Naive thymus-derived CD8-positive, alpha-beta T cell (primary cell): Measurements from ENCODE around the gene OR6P1. TPM values are rescaled to one million over a fixed set of nuclear protein-coding genes. Genes with fewer than 3 reads are reported as not detected.

Source experiments
- ATAC-seq, 2 donors: fragments of 150-1000 bp; cut with Tn5 transposase in 1 of 2; sonication (Bioruptor Pico), chemical (Tn5 transposase) in 1 of 2; 1 replicate in 1 of 2; 2 replicates in 1 of 2; pipeline ENCODE4 v1.10.0; 2021; ENCODE audit warnings: mild to moderate bottlenecking in 2 of 2, moderate library complexity in 2 of 2
- POLR2A ChIA-PET: fragments of 350-600 bp; sonication (Branson Sonifier 250); formaldehyde crosslinking; loops from one replicate; lab custom pipeline; 2021; ENCODE audit warnings: antibody characterized with exemption; lab: Charles Lee
- DNase-seq, 10 donors: peaks; one replicate each; pipeline versions ENCODE4 v3.0.0 to v3.0.0-alpha.2; 2020 to 2022
- H3K27ac Mint-ChIP-seq, 10 donors: one replicate each; pipeline ENCODE4 v1.8.0; 2020 to 2022; ENCODE audit warnings: mild to moderate bottlenecking in 10 of 10, mixed read lengths in 10 of 10, moderate library complexity in 4 of 10, inconsistent platforms in 1 of 10
- H3K27me3 Mint-ChIP-seq, 5 donors: one replicate each; pipeline ENCODE4 v1.8.0; 2021 to 2022; ENCODE audit warnings: mixed read lengths in 5 of 5
- H3K36me3 Mint-ChIP-seq, 3 donors: one replicate each; pipeline ENCODE4 v1.8.0; 2020 to 2022; ENCODE audit warnings: mixed read lengths in 3 of 3, mild to moderate bottlenecking in 2 of 3, inconsistent platforms in 1 of 3
- H3K4me1 Mint-ChIP-seq, 4 donors: one replicate each; pipeline ENCODE4 v1.8.0; 2021 to 2022; ENCODE audit warnings: mixed read lengths in 4 of 4
- H3K4me3 Mint-ChIP-seq, 10 donors: one replicate each; pipeline ENCODE4 v1.8.0; 2020 to 2022; ENCODE audit warnings: mild to moderate bottlenecking in 10 of 10, mixed read lengths in 10 of 10, moderate library complexity in 6 of 10, inconsistent platforms in 1 of 10
- H3K9me3 Mint-ChIP-seq, 9 donors: one replicate each; pipeline ENCODE4 v1.8.0; 2020 to 2022; ENCODE audit warnings: mixed read lengths in 9 of 9, mild to moderate bottlenecking in 3 of 9, inconsistent platforms in 1 of 9, moderate library complexity in 1 of 9
- polyA plus RNA-seq, 3 donors: library from polyadenylated mRNA; unstranded; fragments of 300-500 nt; fragmentation: Illumina TruSeq; gene quantifications; one replicate each; pipeline ENCODE4 v1.2.3, GENCODE V29; 2021
- total RNA-seq, 8 experiments: library from RNA in 2 of 8; stranded (reverse) in 2 of 8; gene quantifications; one replicate each; pipeline ENCODE4 v1.2.3 and lab custom pipeline; 2021 to 2026

Gene OR6P1
- total RNA-seq, result not detected
- polyA plus RNA-seq, result not detected
- total RNA-seq (lab: John Stamatoyannopoulos, UW), result 0 reads per million in 6 experiments

- peak within 1 kb of the TSS in 1 of 10 donors; percentile 57 for H3K27ac Mint-ChIP-seq
Observed at GRCh38 chr1:158570480-158570879, at the start of gene OR6P1. OR6P1 (minus strand) TSS chr1:158570580; CDS start chr1:158563604, 6,976 bp downstream.

GRCh38 chr1:158613764-158614163, 43.4 kb upstream of the OR6P1 start:
- H3K27ac Mint-ChIP-seq, result no peak overlapping the region
- peaks cover 0 to 11% (median 3%) of the 10 kb centered on the region in 5 donors for H3K27me3 Mint-ChIP-seq
- ATAC-seq (no peak), DNase-seq (no peak)
- no peaks in the 10 kb centered on the region for H3K4me1 Mint-ChIP-seq
- H3K4me3 Mint-ChIP-seq, result no peak overlapping the region
- POLR2A ChIA-PET, result no interaction called here
- no peaks in the 10 kb centered on the region for H3K36me3 Mint-ChIP-seq
- H3K9me3 Mint-ChIP-seq, result no peaks in the 10 kb centered on the region

More at GRCh38 chr1:158570480-158570879, at the start of gene OR6P1:
- POLR2A ChIA-PET, result no interaction called here
- H3K36me3 Mint-ChIP-seq, result no peaks in the 10 kb centered on the region
- H3K9me3 Mint-ChIP-seq, result peaks cover 0 to 3% (median 0%) of the 10 kb centered on the region in 9 donors
- DNase-seq (no peak), ATAC-seq (no peak)
- H3K4me3 Mint-ChIP-seq, result no peak within 1 kb of the TSS
- no peaks in the 10 kb centered on the region for H3K4me1 Mint-ChIP-seq
- H3K27me3 Mint-ChIP-seq, result peaks cover 2 to 13% (median 7%) of the 10 kb centered on the region in 5 donors

DNA sequence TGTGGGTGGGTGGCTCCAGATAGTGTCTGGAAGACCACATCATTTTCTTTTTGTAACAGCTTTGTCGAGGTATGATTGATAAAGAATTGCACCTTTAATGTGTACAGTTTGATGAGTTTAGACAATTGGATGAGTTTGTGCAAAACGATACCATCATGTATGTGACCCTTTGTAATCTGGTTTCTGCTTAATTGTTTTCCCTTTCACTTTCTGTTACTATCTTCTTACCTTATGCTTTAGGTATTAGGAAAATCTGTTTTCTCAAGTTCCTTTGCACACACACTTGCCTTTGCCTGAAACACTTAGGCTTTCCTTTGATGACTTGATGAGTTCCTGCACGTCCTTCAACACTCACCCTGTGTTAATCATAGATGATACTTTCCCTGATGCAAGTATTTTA, 41.5 kb upstream of the OR6P1 start:
- DNase-seq (no peak), ATAC-seq (no peak)
- Mint-ChIP-seq H3K27ac (no peak overlapping the region), H3K4me1 (no peaks in the 10 kb centered on the region), H3K27me3 (peaks cover 0 to 8% (median 1%) of the 10 kb centered on the region in 5 donors), H3K9me3 (no peaks in the 10 kb centered on the region), H3K4me3 (no peak overlapping the region), H3K36me3 (no peaks in the 10 kb centered on the region)
- POLR2A ChIA-PET, result no interaction called here

GRCh38 chr1:158607296-158607695, 36.9 kb upstream of the OR6P1 start:
- Mint-ChIP-seq H3K4me3 (no peak overlapping the region), H3K36me3 (no peaks in the 10 kb centered on the region), H3K9me3 (no peaks in the 10 kb centered on the region), H3K27ac (no peak overlapping the region), H3K27me3 (peaks cover 0 to 6% (median 0%) of the 10 kb centered on the region in 5 donors), H3K4me1 (no peaks in the 10 kb centered on the region)
- POLR2A ChIA-PET, result no interaction called here
- no peak for ATAC-seq
- no peak for DNase-seq

DNA sequence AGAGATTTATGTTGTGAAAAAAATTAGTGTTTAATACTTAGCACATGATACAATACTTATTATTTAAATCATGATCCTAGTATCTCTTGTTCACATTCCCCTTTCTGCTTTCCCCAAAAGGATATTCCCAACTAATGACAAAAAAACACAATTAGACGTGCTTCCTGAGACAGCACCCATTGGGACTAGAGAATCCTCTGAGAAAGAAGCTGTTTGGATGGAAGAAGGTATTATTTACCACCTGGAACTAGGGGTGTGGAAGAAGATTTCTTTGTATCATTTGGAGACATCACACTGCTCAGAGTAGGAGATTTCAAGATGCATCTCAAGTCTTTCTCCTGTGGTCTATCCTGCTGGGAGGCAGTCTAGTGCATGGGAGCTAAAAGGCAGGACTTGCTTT, 34.6 kb upstream of the OR6P1 start, which contains the start of gene OR10Z1:
TSS of gene OR10Z1 (plus strand) at position 301 of the 400 bp plus-strand sequence. CDS start 1,171 bp downstream, outside the sequence.
- H3K4me1 Mint-ChIP-seq, result no peaks in the 10 kb centered on the region
- no peak within 1 kb of the TSS for H3K4me3 Mint-ChIP-seq
- H3K27me3 Mint-ChIP-seq, result peaks cover 0 to 6% (median 0%) of the 10 kb centered on the region in 5 donors
- no peak for DNase-seq
- H3K9me3 Mint-ChIP-seq, result peaks cover 0 to 4% (median 0%) of the 10 kb centered on the region in 9 donors
- no peak for ATAC-seq
- POLR2A ChIA-PET, result no interaction called here
- H3K36me3 Mint-ChIP-seq, result peaks cover 0 to under 1% (median 0%) of the 10 kb centered on the region in 3 donors
- H3K27ac Mint-ChIP-seq, result no peak within 1 kb of the TSS

- H3K36me3 Mint-ChIP-seq, result peaks cover 0 to 29% (median 10%) of the 10 kb centered on the region in 3 donors
- H3K4me3 Mint-ChIP-seq, result no peak overlapping the region
- DNase-seq (no peak), ATAC-seq (no peak)
- H3K4me1 Mint-ChIP-seq, result no peaks in the 10 kb centered on the region
- no peak overlapping the region for H3K27ac Mint-ChIP-seq
- peaks cover 5 to 9% (median 8%) of the 10 kb centered on the region in 5 donors for H3K27me3 Mint-ChIP-seq
- H3K9me3 Mint-ChIP-seq, result peaks cover 0 to 39% (median 29%) of the 10 kb centered on the region in 9 donors
- POLR2A ChIA-PET, result no interaction called here
Observed at GRCh38 chr1:158600735-158601134, 30.4 kb upstream of the OR6P1 start.

DNA sequence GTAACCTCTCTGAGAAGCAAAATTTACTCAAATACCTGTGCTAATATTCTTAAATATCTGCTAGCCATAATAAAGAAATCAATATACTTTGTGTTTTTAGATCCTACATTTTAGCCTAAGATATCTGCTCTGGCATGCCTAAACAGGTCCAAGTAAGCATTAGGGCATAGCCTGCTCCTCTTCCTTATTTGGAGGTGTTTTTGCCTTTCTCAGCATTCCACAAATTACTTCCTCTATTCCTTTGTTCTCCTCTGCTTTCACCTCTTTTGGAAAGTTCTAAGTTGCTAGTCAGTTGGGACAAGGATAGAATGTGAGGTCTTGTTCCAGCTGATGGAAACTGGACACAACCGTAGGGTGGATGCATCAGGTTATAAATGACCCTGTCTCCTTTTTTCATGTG, 16.6 kb upstream of the OR6P1 start:
- no peaks in the 10 kb centered on the region for H3K4me1 Mint-ChIP-seq
- H3K27me3 Mint-ChIP-seq, result peaks cover 3 to 20% (median 11%) of the 10 kb centered on the region in 5 donors
- no peak for ATAC-seq
- H3K9me3 Mint-ChIP-seq, result peaks cover 0 to 13% (median 3%) of the 10 kb centered on the region in 9 donors
- H3K4me3 Mint-ChIP-seq, result no peak overlapping the region
- POLR2A ChIA-PET, result no interaction called here
- peaks cover 0 to 5% (median 0%) of the 10 kb centered on the region in 3 donors for H3K36me3 Mint-ChIP-seq
- H3K27ac Mint-ChIP-seq, result no peak overlapping the region
- no peak for DNase-seq

DNA sequence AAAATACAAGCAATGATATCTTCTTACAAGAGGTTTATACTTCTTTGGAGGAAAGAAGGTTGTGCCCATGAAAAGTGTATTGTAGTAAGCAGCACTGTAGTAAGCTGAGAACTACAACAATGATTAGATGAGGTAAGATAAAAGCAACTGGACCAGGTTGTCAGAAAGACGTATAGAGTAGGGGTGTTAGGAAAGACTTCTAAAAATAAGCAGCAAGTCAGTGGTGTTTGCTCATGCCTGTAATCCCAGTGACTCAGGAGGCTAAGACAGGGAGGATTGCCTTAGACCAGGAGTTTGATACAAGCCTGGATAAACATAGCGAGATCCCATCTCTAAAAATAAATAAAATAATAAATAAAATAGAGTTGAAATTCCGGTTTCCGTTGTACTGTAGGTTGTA, 13.6 kb upstream of the OR6P1 start:
- peaks cover 6 to 35% (median 9%) of the 10 kb centered on the region in 5 donors for H3K27me3 Mint-ChIP-seq
- H3K4me1 Mint-ChIP-seq, result no peaks in the 10 kb centered on the region
- H3K27ac Mint-ChIP-seq, result no peak overlapping the region
- DNase-seq (no peak), ATAC-seq (no peak)
- H3K36me3 Mint-ChIP-seq, result peaks cover 0 to 5% (median 0%) of the 10 kb centered on the region in 3 donors
- no peak overlapping the region for H3K4me3 Mint-ChIP-seq
- POLR2A ChIA-PET, result no interaction called here
- H3K9me3 Mint-ChIP-seq, result peaks cover 0 to 11% (median 3%) of the 10 kb centered on the region in 9 donors

- DNase-seq (no peak), ATAC-seq (no peak)
- no peaks in the 10 kb centered on the region for H3K36me3 Mint-ChIP-seq
- no peaks in the 10 kb centered on the region for H3K4me1 Mint-ChIP-seq
- no peak within 1 kb of the TSS for H3K4me3 Mint-ChIP-seq
- POLR2A ChIA-PET, result no interaction called here
- no peaks in the 10 kb centered on the region for H3K9me3 Mint-ChIP-seq
- no peak within 1 kb of the TSS for H3K27ac Mint-ChIP-seq
- peaks cover 9 to 45% (median 12%) of the 10 kb centered on the region in 5 donors for H3K27me3 Mint-ChIP-seq
Observed at GRCh38 chr1:158579733-158580132, 9.4 kb upstream of the OR6P1 start, which contains the start of gene OR10X1. OR10X1 (minus strand) TSS chr1:158579899; CDS start chr1:158579899, 0 bp downstream.

- H3K4me1 Mint-ChIP-seq, result no peaks in the 10 kb centered on the region
- DNase-seq (no peak), ATAC-seq (no peak)
- H3K9me3 Mint-ChIP-seq, result no peaks in the 10 kb centered on the region
- no peak overlapping the region for H3K27ac Mint-ChIP-seq
- H3K36me3 Mint-ChIP-seq, result no peaks in the 10 kb centered on the region
- POLR2A ChIA-PET, result no interaction called here
- no peak overlapping the region for H3K4me3 Mint-ChIP-seq
- peaks cover 5 to 42% (median 12%) of the 10 kb centered on the region in 5 donors for H3K27me3 Mint-ChIP-seq
Observed at GRCh38 chr1:158577561-158577960, 7.2 kb upstream of the OR6P1 start.

GRCh38 chr1:158572226-158572625, 1.8 kb upstream of the OR6P1 start:
- ATAC-seq (no peak), DNase-seq (no peak)
- H3K27ac Mint-ChIP-seq, result no peak overlapping the region
- H3K27me3 Mint-ChIP-seq, result peaks cover 0 to 13% (median 10%) of the 10 kb centered on the region in 5 donors
- H3K4me3 Mint-ChIP-seq, result no peak overlapping the region
- peaks cover 0 to 2% (median 0%) of the 10 kb centered on the region in 9 donors for H3K9me3 Mint-ChIP-seq
- POLR2A ChIA-PET, result interaction anchor here (0.6 kb wide), 1 partner anchor 50 kb away, joined by 3 read pairs; no protein-coding TSS in a partner anchor
- H3K4me1 Mint-ChIP-seq, result no peaks in the 10 kb centered on the region
- H3K36me3 Mint-ChIP-seq, result no peaks in the 10 kb centered on the region

DNA sequence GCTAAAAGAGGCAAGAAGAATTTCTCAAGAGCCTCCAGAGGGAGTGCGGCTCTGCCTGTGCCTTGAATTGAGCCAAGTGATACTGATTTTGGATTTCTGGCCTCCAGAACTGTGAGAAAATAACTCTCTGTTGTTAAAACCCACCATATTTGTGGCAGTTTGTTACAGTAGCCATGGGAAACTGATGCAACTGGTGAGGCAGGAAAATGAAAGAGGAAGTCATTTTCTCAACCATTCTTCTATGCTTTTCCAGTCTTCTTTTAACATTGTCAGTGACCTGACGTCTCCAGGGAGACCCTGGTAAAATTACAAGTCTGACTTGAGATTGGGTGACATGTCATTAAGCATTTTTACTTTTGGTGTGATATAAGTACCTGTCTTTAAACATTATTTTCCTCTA, 5.8 kb downstream of the OR6P1 start:
- Mint-ChIP-seq H3K27ac (no peak overlapping the region), H3K36me3 (no peaks in the 10 kb centered on the region), H3K4me1 (peaks cover 0 to 11% (median 0%) of the 10 kb centered on the region in 4 donors), H3K4me3 (no peak overlapping the region), H3K27me3 (peaks cover 5 to 21% (median 12%) of the 10 kb centered on the region in 5 donors), H3K9me3 (peaks cover 0 to 9% (median 1%) of the 10 kb centered on the region in 9 donors)
- no peak for DNase-seq
- POLR2A ChIA-PET, result no interaction called here
- ATAC-seq, result no peak

- POLR2A ChIA-PET, result no interaction called here
- no peak for ATAC-seq
- H3K27me3 Mint-ChIP-seq, result peaks cover 5 to 21% (median 12%) of the 10 kb centered on the region in 5 donors
Observed at GRCh38 chr1:158563853-158564252, 6.5 kb downstream of the OR6P1 start.

More at GRCh38 chr1:158563853-158564252, 6.5 kb downstream of the OR6P1 start:
- DNase-seq, result no peak
- H3K9me3 Mint-ChIP-seq, result peaks cover 0 to 9% (median 1%) of the 10 kb centered on the region in 9 donors
- H3K36me3 Mint-ChIP-seq, result no peaks in the 10 kb centered on the region
- no peak overlapping the region for H3K4me3 Mint-ChIP-seq
- no peak overlapping the region for H3K27ac Mint-ChIP-seq
- H3K4me1 Mint-ChIP-seq, result peaks cover 0 to 11% (median 0%) of the 10 kb centered on the region in 4 donors
